H9 (cell line): ENCODE results near the gene CAMTA1. TPM values are rescaled to one million over a fixed set of nuclear protein-coding genes. Genes with fewer than 3 reads are reported as not detected.

Source experiments
- DNase-seq: peaks from one replicate; pipeline ENCODE4 v3.0.0-alpha.2; 2017
- H2AFZ ChIP-seq: one replicate; pipeline ENCODE4 v1.6.1; 2013; ENCODE audit warnings: mild to moderate bottlenecking, low read length, control low read depth, moderate library complexity
- H2AK5ac ChIP-seq: 2 replicates; pipeline ENCODE4 v1.6.1; 2013; ENCODE audit warnings: low read length, control low read depth, mixed read lengths; ENCODE audit not compliant: insufficient read length
- H2BK120ac ChIP-seq: one replicate; pipeline ENCODE4 v1.6.1; 2013; ENCODE audit warnings: low read depth, mild to moderate bottlenecking, low read length, control low read depth, inconsistent platforms; ENCODE audit not compliant: poor library complexity, severe bottlenecking
- H2BK12ac ChIP-seq: 2 replicates; pipeline ENCODE4 v1.6.1; 2013; ENCODE audit warnings: low read length, control low read depth, mixed read lengths, low read depth; ENCODE audit not compliant: insufficient read length
- H2BK15ac ChIP-seq: 2 replicates; pipeline ENCODE4 v1.6.1; 2013; ENCODE audit warnings: low read depth, low read length, control low read depth
- H2BK20ac ChIP-seq: one replicate; pipeline ENCODE4 v1.6.1; 2013; ENCODE audit warnings: low read depth, mild to moderate bottlenecking, low read length, control low read depth, inconsistent platforms; ENCODE audit not compliant: poor library complexity, severe bottlenecking
- H2BK5ac ChIP-seq: 2 replicates; pipeline ENCODE4 v1.6.1; 2013; ENCODE audit warnings: low read length, control low read depth, mixed read lengths; ENCODE audit not compliant: insufficient read length
- H3K14ac ChIP-seq: 2 replicates; pipeline ENCODE4 v1.6.1; 2013; ENCODE audit warnings: low read length, control low read depth; ENCODE audit not compliant: insufficient read depth
- H3K18ac ChIP-seq: 2 replicates; pipeline ENCODE4 v1.6.1; 2013; ENCODE audit warnings: low read depth, mild to moderate bottlenecking, mixed read lengths, low read length, control low read depth; ENCODE audit not compliant: insufficient read length
- H3K23ac ChIP-seq: 2 replicates; pipeline ENCODE4 v1.6.1; 2013; ENCODE audit warnings: low read length, control low read depth, mixed read lengths, low read depth; ENCODE audit not compliant: insufficient read length
- H3K23me2 ChIP-seq: 2 replicates; pipeline ENCODE4 v1.6.1; 2013; ENCODE audit warnings: low read depth, mild to moderate bottlenecking, mixed read lengths, low read length, control low read depth; ENCODE audit not compliant: insufficient read length, poor library complexity, severe bottlenecking
- H3K27ac ChIP-seq: 2 replicates; pipeline ENCODE4 v1.5.1; 2013; ENCODE audit warnings: low read length, control low read depth, mixed read lengths, low read depth; ENCODE audit not compliant: insufficient read length
- H3K27me3 ChIP-seq: 2 replicates; pipeline ENCODE4 v1.6.1; 2013; ENCODE audit warnings: low read length, control low read depth, inconsistent platforms; ENCODE audit not compliant: insufficient read depth
- H3K4ac ChIP-seq: 2 replicates; pipeline ENCODE4 v1.6.1; 2013; ENCODE audit warnings: low read depth, mild to moderate bottlenecking, control low read depth, inconsistent platforms, low read length, moderate library complexity
- H3K4me1 ChIP-seq: 2 replicates; pipeline ENCODE4 v1.6.1; 2013; ENCODE audit warnings: low read length, control low read depth, inconsistent platforms; ENCODE audit not compliant: insufficient read depth
- H3K4me2 ChIP-seq: 2 replicates; pipeline ENCODE4 v1.6.1; 2013; ENCODE audit warnings: low read length, control low read depth, mixed read lengths; ENCODE audit not compliant: insufficient read length, insufficient read depth
- H3K56ac ChIP-seq: 2 replicates; pipeline ENCODE4 v1.6.1; 2013; ENCODE audit warnings: low read depth, mild to moderate bottlenecking, mixed read lengths, low read length, control low read depth; ENCODE audit not compliant: insufficient read length
- H3K79me1 ChIP-seq: 2 replicates; pipeline ENCODE4 v1.6.1; 2013; ENCODE audit warnings: low read depth, mild to moderate bottlenecking, moderate library complexity, low read length, control low read depth, inconsistent platforms; ENCODE audit not compliant: insufficient read depth, poor library complexity, severe bottlenecking
- H3K79me2 ChIP-seq: 2 replicates; pipeline ENCODE4 v1.6.1; 2013; ENCODE audit warnings: low read length, control low read depth, inconsistent platforms; ENCODE audit not compliant: insufficient read depth
- H3K9ac ChIP-seq: 2 replicates; pipeline ENCODE4 v1.6.1; 2013; ENCODE audit warnings: low read length, control low read depth, mixed read lengths; ENCODE audit not compliant: insufficient read length; ENCODE audit errors: extremely low read depth
- H3K9me3 ChIP-seq: one replicate; pipeline ENCODE4 v1.6.1; 2013; ENCODE audit warnings: low read depth, low read length, inconsistent platforms; ENCODE audit not compliant: control insufficient read depth
- H3T11ph ChIP-seq: one replicate; pipeline ENCODE4 v1.6.1; 2013; ENCODE audit warnings: mild to moderate bottlenecking, low read length, control low read depth, inconsistent platforms
- H4K20me1 ChIP-seq: one replicate; pipeline ENCODE4 v1.6.1; 2013; ENCODE audit not compliant: control insufficient read depth, insufficient read length, insufficient read depth
- H4K5ac ChIP-seq: 2 replicates; pipeline ENCODE4 v1.6.1; 2013; ENCODE audit warnings: low read depth, mild to moderate bottlenecking, mixed read lengths, low read length, control low read depth; ENCODE audit not compliant: insufficient read length
- H4K8ac ChIP-seq: replicated peaks from 2 replicates; pipeline ENCODE4 v1.6.1; 2013; ENCODE audit warnings: low read length, control low read depth, mixed read lengths, low read depth; ENCODE audit not compliant: insufficient read length
- H4K91ac ChIP-seq: 2 replicates; pipeline ENCODE4 v1.6.1; 2013; ENCODE audit warnings: low read depth, mild to moderate bottlenecking, moderate library complexity, mixed read lengths, low read length, control low read depth; ENCODE audit not compliant: insufficient read length
- H3K27ac Mint-ChIP-seq, 3 experiments: 2 replicates in 2 of 3; 3 replicates in 1 of 3; pipeline ENCODE4 v1.8.0; 2020 to 2021; ENCODE audit warnings: mixed read lengths in 3 of 3, mild to moderate bottlenecking in 1 of 3, moderate library complexity in 1 of 3
- H3K27me3 Mint-ChIP-seq: 2 replicates; pipeline ENCODE4 v1.8.0; 2021; ENCODE audit warnings: low read depth, mild to moderate bottlenecking, moderate library complexity, mixed read lengths
- H3K36me3 Mint-ChIP-seq, 3 experiments: 2 replicates in 2 of 3; 3 replicates in 1 of 3; pipeline ENCODE4 v1.8.0; 2020 to 2021; ENCODE audit warnings: low read depth in 3 of 3, mixed read lengths in 3 of 3; ENCODE audit not compliant: insufficient read depth in 1 of 3
- H3K4me1 Mint-ChIP-seq, 2 experiments: 2 replicates each; pipeline ENCODE4 v1.8.0; 2020; ENCODE audit warnings: mixed read lengths in 2 of 2
- H3K4me3 Mint-ChIP-seq, 2 experiments: 2 replicates in 1 of 2; 3 replicates in 1 of 2; pipeline ENCODE4 v1.8.0; 2020 to 2021; ENCODE audit warnings: mild to moderate bottlenecking in 2 of 2, mixed read lengths in 2 of 2, moderate library complexity in 1 of 2
- H3K9me3 Mint-ChIP-seq, 2 experiments: 2 replicates in 1 of 2; 3 replicates in 1 of 2; pipeline ENCODE4 v1.8.0; 2020; ENCODE audit warnings: mild to moderate bottlenecking in 2 of 2, mixed read lengths in 2 of 2, moderate library complexity in 1 of 2
- WGBS: extraction: QIAGEN DNeasy Blood & Tissue Kit; methylation state at CpG from one replicate; pipeline ENCODE4 v1.1.7; 2013; ENCODE audit warnings: missing lambda C conversion rate, low lambda C conversion rate, mixed read lengths; ENCODE audit not compliant: insufficient read length; ENCODE audit errors: extremely low coverage; 5-methylcytosine and 5-hydroxymethylcytosine counted together
- total RNA-seq: library from RNA; stranded (reverse); gene quantifications from 2 replicates; pipeline ENCODE4 v1.2.1, GENCODE V29; 2021
- TF ChIP-seq, protein P1 (sequence below): fragments of 200-600 bp; sonication (generic); conservative IDR thresholded peaks from 3 replicates; pipeline ENCODE4 v1.8.0; 2021; ENCODE audit warnings: antibody characterized with exemption, mild to moderate bottlenecking

CAMTA1 gene
- total RNA-seq, 1 experiment from 2014 or later, result 115 TPM

- H3K4me1 Mint-ChIP-seq, result peaks cover 25% of the 10 kb centered on the region in 2 experiments
- H3K4me3 Mint-ChIP-seq, result no peak overlapping the region
- no peak overlapping the region for H3K14ac ChIP-seq
- H3K4ac ChIP-seq, result no peak overlapping the region
- no peak overlapping the region for H3K27ac ChIP-seq
- H3K18ac ChIP-seq, result no peak overlapping the region
- no peak overlapping the region for H4K5ac ChIP-seq
- H4K91ac ChIP-seq, result no peak overlapping the region
- H3K9me3 ChIP-seq, result no peaks in the 10 kb centered on the region
- no peaks in the 10 kb centered on the region for H3K23me2 ChIP-seq
- no peak overlapping the region for H2AK5ac ChIP-seq
- TF ChIP-seq, protein P1, sequence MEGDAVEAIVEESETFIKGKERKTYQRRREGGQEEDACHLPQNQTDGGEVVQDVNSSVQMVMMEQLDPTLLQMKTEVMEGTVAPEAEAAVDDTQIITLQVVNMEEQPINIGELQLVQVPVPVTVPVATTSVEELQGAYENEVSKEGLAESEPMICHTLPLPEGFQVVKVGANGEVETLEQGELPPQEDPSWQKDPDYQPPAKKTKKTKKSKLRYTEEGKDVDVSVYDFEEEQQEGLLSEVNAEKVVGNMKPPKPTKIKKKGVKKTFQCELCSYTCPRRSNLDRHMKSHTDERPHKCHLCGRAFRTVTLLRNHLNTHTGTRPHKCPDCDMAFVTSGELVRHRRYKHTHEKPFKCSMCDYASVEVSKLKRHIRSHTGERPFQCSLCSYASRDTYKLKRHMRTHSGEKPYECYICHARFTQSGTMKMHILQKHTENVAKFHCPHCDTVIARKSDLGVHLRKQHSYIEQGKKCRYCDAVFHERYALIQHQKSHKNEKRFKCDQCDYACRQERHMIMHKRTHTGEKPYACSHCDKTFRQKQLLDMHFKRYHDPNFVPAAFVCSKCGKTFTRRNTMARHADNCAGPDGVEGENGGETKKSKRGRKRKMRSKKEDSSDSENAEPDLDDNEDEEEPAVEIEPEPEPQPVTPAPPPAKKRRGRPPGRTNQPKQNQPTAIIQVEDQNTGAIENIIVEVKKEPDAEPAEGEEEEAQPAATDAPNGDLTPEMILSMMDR, result no peak
- no peak overlapping the region for H3K56ac ChIP-seq
- H2AFZ ChIP-seq, result no peak overlapping the region
- H2BK20ac ChIP-seq, result no peak overlapping the region
- no peak overlapping the region for H3T11ph ChIP-seq
- H2BK120ac ChIP-seq, result no peak overlapping the region
- peaks cover 7% of the 10 kb centered on the region for H3K27me3 Mint-ChIP-seq
- no peak overlapping the region for H2BK12ac ChIP-seq
- peak overlapping the region in 2 of 3 experiments; percentile 61 to 65; a peak in 3 of 7 replicates for H3K27ac Mint-ChIP-seq
- H2BK15ac ChIP-seq, result no peak overlapping the region
- H3K4me2 ChIP-seq, result no peak overlapping the region
- H3K27me3 ChIP-seq, result no peaks in the 10 kb centered on the region
- no peak overlapping the region for H4K8ac ChIP-seq
- H3K23ac ChIP-seq, result no peak overlapping the region
- no peaks in the 10 kb centered on the region for H3K36me3 Mint-ChIP-seq
- WGBS, result no CpG with 5 or more reads among the region's 8 CpGs
- no peaks in the 10 kb centered on the region for H4K20me1 ChIP-seq
- peaks cover 3% of the 10 kb centered on the region; the same call in 1 of the 2 replicates for H3K4me1 ChIP-seq
- peaks cover 3 to 4% of the 10 kb centered on the region in 2 experiments; a peak in 4 of 5 replicates for H3K9me3 Mint-ChIP-seq
- H3K79me2 ChIP-seq, result no peaks in the 10 kb centered on the region
- H2BK5ac ChIP-seq, result no peak overlapping the region
- no peak overlapping the region for H3K9ac ChIP-seq
- no peak for DNase-seq
- no peaks in the 10 kb centered on the region for H3K79me1 ChIP-seq
Observed at GRCh38 chr1:7551442-7551841, 766.2 kb downstream of the CAMTA1 start.
